ENCODE data around the gene CHD9. TPM values are rescaled to one million over a fixed set of nuclear protein-coding genes. Genes with fewer than 3 reads are reported as not detected.

CHD9 gene
- total RNA-seq, 4 donors from 2014 or later = 49.2 to 85.7 (median 67.7) TPM

GRCh38 chr16:53078247-53078646, 23.5 kb downstream of the CHD9 start:
- DNase-seq (ENCODE audit: low spot score in 2 of 2) = no peak
- no peak overlapping the region for H3K4me3 ChIP-seq (ENCODE audit: low read depth, poor library complexity, severe bottlenecking)
- WGBS, 2 donors = 70 to 80% methylated on average over 2 of the region's 2 CpGs
- no peak for TF ChIP-seq CTCF (IDR thresholded peaks at IDR 0.05)
- no peak for TF ChIP-seq POLR2A (IDR thresholded peaks at IDR 0.05)
- intact Hi-C loops (cut with DNase I; ENCODE audit: low total_unique reads) = no loop called here

- WGBS, 2 donors = 83 to 84% methylated on average over 6 of the region's 6 CpGs
- H3K4me3 ChIP-seq (ENCODE audit: low read depth, poor library complexity, severe bottlenecking) = no peak overlapping the region
- DNase-seq (ENCODE audit: low spot score in 2 of 2) = no peak
- TF ChIP-seq POLR2A (IDR thresholded peaks at IDR 0.05) = no peak
- TF ChIP-seq CTCF (IDR thresholded peaks at IDR 0.05) = no peak
- intact Hi-C loops (cut with DNase I; ENCODE audit: low total_unique reads) = no loop called here
These were observed 24.1 kb downstream of the CHD9 start for GRCh38 chr16:53078765-53079485.

- intact Hi-C loops (cut with DNase I; ENCODE audit: low total_unique reads) = no loop called here
- H3K4me3 ChIP-seq (ENCODE audit: low read depth, poor library complexity, severe bottlenecking) = no peak overlapping the region
- DNase-seq (ENCODE audit: low spot score in 2 of 2) = peak; percentile 79 to 90
- 16 to 17% methylated on average over 8 of the region's 8 CpGs for WGBS, 2 donors
- no peak for TF ChIP-seq POLR2A (IDR thresholded peaks at IDR 0.05)
- TF ChIP-seq CTCF (IDR thresholded peaks at IDR 0.05) = no peak
These were observed 25.7 kb downstream of the CHD9 start for GRCh38 chr16:53080345-53081031.

GRCh38 chr16:53081032-53081424, 26.2 kb downstream of the CHD9 start:
- no peak for TF ChIP-seq POLR2A (IDR thresholded peaks at IDR 0.05)
- TF ChIP-seq CTCF (IDR thresholded peaks at IDR 0.05) = no peak
- no peak for DNase-seq (ENCODE audit: low spot score in 2 of 2)
- intact Hi-C loops (cut with DNase I; ENCODE audit: low total_unique reads) = no loop called here
- H3K4me3 ChIP-seq (ENCODE audit: low read depth, poor library complexity, severe bottlenecking) = no peak overlapping the region

- intact Hi-C loops (cut with DNase I; ENCODE audit: low total_unique reads) = no loop called here
- no peak overlapping the region for H3K4me3 ChIP-seq (ENCODE audit: low read depth, poor library complexity, severe bottlenecking)
- TF ChIP-seq CTCF (IDR thresholded peaks at IDR 0.05) (no peak), POLR2A (IDR thresholded peaks at IDR 0.05) (no peak)
- DNase-seq (ENCODE audit: low spot score in 2 of 2) = no peak
- WGBS, 2 donors = 91 to 93% methylated on average over 3 of the region's 3 CpGs
These were observed 27.1 kb downstream of the CHD9 start for GRCh38 chr16:53081686-53082407.
